Dedifferentiated amniotic fluid mesenchymal stem cell (primary cell): ENCODE results near the gene MED4.

Experiments used
- DNase-seq: peaks from one replicate; pipeline ENCODE4 v3.0.0-alpha.2; 2016; ENCODE audit errors: extremely low spot score

The MED4 gene

GRCh38 chr13:48094781-48095502 is at the start of gene MED4:
TSS of gene MED4 (minus strand) at chr13:48095104. CDS start at chr13:48095078, 26 bp downstream.
- peak; percentile 93 for DNase-seq

GRCh38 chr13:48144413-48145035 is 49.6 kb upstream of the MED4 start:
- no peak for DNase-seq

GRCh38 chr13:48142436-48142835 is 47.5 kb upstream of the MED4 start:
- DNase-seq: no peak

- no peak for DNase-seq
Observed at GRCh38 chr13:48138270-48138669, 43.4 kb upstream of the MED4 start.

GRCh38 chr13:48132961-48133360 is 38.1 kb upstream of the MED4 start:
- DNase-seq: no peak

GRCh38 chr13:48131533-48131932 is 36.6 kb upstream of the MED4 start:
- DNase-seq: no peak

GRCh38 chr13:48126944-48127830 is 32.3 kb upstream of the MED4 start:
- peak; percentile 58 for DNase-seq

- no peak for DNase-seq
Observed at GRCh38 chr13:48125794-48126228, 30.9 kb upstream of the MED4 start.

- no peak for DNase-seq
Observed at GRCh38 chr13:48123812-48124211, 28.9 kb upstream of the MED4 start.

GRCh38 chr13:48121733-48122132 is 26.8 kb upstream of the MED4 start:
- DNase-seq: no peak

GRCh38 chr13:48120241-48120640 is 25.3 kb upstream of the MED4 start:
- DNase-seq: no peak

GRCh38 chr13:48118030-48118429 is 23.1 kb upstream of the MED4 start:
- DNase-seq: no peak

- DNase-seq: no peak
Observed at GRCh38 chr13:48116808-48117207, 21.9 kb upstream of the MED4 start.

- DNase-seq: no peak
Observed at GRCh38 chr13:48113756-48114130, 18.8 kb upstream of the MED4 start.

- DNase-seq: no peak
Observed at GRCh38 chr13:48112896-48113755, 18.2 kb upstream of the MED4 start.

GRCh38 chr13:48110931-48111721 is 16.2 kb upstream of the MED4 start:
- DNase-seq: no peak

GRCh38 chr13:48110132-48110868 is 15.4 kb upstream of the MED4 start:
- DNase-seq: no peak

- no peak for DNase-seq
Observed at GRCh38 chr13:48108106-48108505, 13.2 kb upstream of the MED4 start.

- no peak for DNase-seq
Observed at GRCh38 chr13:48097793-48098192, 2.9 kb upstream of the MED4 start.

- DNase-seq: no peak
Observed at GRCh38 chr13:48096670-48097069, 1.8 kb upstream of the MED4 start.
